GM18951 (cell line): Measurements from ENCODE around the gene FGD5.

ENCODE experiments used
- POLR2A ChIP-seq: IDR thresholded peaks from 4 replicates; pipeline ENCODE4 v1.6.1; 2011; ENCODE audit warnings: mild to moderate bottlenecking; ENCODE audit not compliant: insufficient read length, insufficient read depth; ENCODE audit errors: extremely low read depth
- in situ Hi-C: fragments of 300-500 bp; cut with MboI; formaldehyde crosslinking; loops from one replicate; pipeline ENCODE4 v1.12.0; 2022; ENCODE audit warnings: low sequenced_read_pairs, mixed read lengths, inconsistent platforms; ENCODE audit not compliant: unreplicated experiment

FGD5 gene, protein sequence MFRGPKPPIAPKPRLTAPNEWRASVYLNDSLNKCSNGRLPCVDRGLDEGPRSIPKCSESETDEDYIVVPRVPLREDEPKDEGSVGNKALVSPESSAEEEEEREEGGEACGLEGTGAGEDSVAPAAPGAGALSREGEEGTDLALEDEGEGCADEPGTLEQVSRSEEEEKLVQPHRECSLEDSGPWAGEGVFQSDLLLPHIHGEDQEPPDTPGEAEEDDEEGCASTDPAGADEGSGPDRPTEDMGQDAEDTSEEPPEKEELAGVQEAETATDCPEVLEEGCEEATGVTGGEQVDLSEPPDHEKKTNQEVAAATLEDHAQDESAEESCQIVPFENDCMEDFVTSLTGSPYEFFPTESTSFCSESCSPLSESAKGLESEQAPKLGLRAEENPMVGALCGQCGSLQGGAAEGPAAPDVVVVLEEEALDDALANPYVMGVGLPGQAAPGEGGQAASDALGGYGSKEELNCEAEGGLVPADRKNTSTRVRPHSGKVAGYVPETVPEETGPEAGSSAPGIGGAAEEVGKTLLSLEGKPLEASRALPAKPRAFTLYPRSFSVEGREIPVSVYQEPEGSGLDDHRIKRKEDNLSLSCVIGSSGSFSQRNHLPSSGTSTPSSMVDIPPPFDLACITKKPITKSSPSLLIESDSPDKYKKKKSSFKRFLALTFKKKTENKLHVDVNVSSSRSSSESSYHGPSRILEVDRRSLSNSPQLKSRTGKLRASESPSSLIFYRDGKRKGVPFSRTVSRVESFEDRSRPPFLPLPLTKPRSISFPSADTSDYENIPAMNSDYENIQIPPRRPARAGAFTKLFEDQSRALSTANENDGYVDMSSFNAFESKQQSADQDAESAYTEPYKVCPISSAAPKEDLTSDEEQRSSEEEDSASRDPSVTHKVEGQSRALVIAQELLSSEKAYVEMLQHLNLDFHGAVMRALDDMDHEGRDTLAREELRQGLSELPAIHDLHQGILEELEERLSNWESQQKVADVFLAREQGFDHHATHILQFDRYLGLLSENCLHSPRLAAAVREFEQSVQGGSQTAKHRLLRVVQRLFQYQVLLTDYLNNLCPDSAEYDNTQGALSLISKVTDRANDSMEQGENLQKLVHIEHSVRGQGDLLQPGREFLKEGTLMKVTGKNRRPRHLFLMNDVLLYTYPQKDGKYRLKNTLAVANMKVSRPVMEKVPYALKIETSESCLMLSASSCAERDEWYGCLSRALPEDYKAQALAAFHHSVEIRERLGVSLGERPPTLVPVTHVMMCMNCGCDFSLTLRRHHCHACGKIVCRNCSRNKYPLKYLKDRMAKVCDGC (N-terminal part only)

DNA sequence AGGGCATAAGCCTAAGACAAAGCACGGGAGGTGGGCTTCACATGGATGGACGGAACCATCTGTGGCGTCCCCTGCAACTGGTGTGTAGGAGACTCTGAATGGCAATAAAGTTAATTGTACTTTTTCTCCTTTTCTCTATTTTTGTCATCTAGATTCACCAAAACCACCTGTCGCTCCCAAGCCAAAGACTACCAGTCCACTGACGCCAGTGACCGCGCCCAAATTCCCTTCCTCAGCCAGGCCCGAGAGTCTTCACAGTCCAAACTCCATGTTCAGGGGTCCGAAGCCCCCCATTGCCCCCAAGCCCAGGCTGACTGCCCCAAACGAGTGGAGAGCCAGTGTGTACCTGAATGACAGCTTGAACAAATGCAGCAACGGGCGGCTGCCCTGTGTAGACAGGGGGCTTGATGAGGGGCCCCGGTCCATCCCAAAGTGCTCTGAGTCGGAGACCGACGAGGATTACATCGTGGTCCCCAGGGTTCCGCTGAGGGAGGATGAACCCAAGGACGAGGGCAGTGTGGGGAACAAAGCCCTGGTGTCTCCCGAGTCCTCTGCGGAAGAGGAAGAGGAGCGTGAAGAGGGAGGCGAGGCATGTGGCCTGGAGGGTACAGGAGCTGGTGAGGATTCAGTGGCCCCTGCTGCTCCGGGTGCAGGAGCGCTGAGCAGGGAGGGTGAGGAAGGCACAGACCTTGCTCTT, at the start of gene FGD5:
FGD5 (plus strand) TSS at position 159 of the 697 bp plus-strand sequence; CDS start at position 269, 110 bp downstream.
- TF ChIP-seq POLR2A: no peak
- in situ Hi-C loops: no loop called here

GRCh38 chr3:14769544-14770325, 49.0 kb upstream of the FGD5 start:
- TF ChIP-seq POLR2A: no peak
- in situ Hi-C loops: no loop called here

DNA sequence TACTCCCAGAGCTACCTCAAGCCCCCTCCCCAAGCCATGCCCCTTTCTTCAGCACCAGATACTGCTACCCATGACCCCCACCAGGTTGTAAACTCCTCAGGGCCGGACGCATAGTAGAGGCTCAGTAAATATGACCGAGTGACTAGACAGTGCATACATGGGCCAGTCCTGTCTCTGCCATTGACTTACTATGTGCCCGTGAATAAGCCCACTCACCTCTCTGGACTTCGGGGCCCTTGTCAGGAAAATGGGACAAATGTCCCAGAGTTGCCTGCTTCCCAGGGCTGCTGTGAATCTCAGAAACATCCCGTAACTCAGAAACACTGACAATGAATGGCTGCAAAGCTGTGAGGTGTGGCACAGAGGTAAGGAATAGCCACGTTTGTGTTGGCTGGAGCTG, 48.2 kb upstream of the FGD5 start:
- in situ Hi-C loops: no loop called here
- TF ChIP-seq POLR2A: no peak

- in situ Hi-C loops: no loop called here
These were observed 46.9 kb upstream of the FGD5 start for GRCh38 chr3:14771593-14772497.

GRCh38 chr3:14772533-14773138, 46.1 kb upstream of the FGD5 start:
- in situ Hi-C loops: no loop called here
- TF ChIP-seq POLR2A: no peak

More at GRCh38 chr3:14771593-14772497, 46.9 kb upstream of the FGD5 start:
- no peak for TF ChIP-seq POLR2A

DNA sequence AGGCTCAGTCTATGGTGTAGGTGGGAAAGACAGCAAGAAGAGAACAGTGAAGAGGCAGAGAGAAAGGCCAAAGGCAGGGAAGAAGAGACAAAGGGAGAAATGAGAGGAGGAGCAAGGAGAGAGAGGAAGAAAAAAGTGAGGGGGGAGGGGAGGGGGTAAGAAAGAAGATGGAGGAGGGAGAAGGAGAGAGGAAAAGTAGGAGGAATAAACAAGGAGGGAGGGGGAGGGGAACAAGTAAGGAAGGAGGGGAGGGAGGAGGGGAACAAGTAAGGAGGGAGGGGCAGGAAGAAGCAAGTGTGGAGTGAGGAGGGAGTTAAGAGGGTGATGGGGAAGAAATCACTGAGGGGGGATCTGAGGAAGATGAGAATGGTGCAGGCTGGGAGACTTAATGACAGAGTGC, 45.5 kb upstream of the FGD5 start:
- in situ Hi-C loops: no loop called here
- no peak for TF ChIP-seq POLR2A

DNA sequence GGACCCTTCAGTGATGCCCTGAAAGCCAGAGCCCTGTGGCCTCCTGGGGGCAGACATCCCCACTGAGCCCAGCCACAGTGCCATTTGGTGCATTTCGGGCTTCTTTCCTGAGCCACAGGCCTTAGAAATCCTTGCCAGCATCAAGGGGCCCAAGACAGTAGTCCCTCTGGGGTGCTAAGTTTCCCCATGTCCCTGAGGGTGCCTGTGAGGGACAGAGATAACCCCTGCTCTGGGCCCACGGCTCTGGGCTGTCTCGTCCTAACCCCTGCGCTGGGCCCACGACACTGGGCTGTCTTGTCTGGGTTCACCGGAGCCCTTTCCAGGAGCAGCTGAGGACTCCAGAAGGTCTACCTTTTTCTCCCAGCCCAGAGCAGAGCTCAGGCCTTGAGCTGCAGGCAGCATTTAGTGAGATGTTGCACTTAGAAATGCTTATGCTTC, 45.1 kb upstream of the FGD5 start:
- in situ Hi-C loops: no loop called here
- TF ChIP-seq POLR2A: no peak

DNA sequence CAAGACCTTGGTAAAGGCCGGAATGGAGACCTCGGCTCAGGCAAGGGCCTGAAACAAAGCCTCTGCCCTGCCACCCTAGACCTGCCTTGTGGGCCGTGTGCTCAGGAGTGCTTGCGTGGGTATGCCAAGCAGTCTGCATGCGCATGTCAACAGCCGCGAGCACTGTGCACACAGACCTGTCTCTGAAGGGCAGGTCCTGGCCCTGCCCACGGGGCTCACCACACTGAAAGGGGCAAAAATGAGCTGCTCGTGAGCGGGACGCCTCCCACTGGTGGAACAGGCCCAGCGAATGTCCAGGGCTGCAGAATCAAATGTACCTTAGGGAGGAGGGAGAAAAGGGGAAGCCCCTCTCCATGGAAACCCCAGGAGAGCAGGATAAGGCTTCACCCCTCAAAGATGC, 44.3 kb upstream of the FGD5 start:
- in situ Hi-C loops: no loop called here
- no peak for TF ChIP-seq POLR2A

DNA sequence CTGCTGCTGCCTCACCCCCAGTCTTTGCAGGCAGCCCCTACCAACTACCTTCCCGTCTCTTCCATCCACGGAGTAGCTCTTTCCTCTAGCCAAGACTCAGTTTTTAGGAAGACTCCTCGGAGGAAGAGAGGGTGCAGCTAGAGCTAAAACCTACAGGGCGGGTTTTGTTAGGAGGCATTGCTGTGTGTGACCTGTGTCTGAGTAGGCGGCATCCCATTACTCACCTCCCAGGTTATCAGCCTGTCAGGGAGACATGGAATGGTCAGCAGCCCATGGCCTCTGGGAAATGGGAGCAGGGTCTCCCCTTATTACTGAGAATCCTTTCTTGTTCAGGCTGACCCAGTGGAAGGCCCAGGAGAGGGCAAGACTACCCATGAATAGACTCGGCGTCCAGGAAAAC, 43.8 kb upstream of the FGD5 start:
- in situ Hi-C loops: loop anchor here (25.0 kb wide), 1 partner anchor 262 kb away; no protein-coding TSS in a partner anchor
- no peak for TF ChIP-seq POLR2A

DNA sequence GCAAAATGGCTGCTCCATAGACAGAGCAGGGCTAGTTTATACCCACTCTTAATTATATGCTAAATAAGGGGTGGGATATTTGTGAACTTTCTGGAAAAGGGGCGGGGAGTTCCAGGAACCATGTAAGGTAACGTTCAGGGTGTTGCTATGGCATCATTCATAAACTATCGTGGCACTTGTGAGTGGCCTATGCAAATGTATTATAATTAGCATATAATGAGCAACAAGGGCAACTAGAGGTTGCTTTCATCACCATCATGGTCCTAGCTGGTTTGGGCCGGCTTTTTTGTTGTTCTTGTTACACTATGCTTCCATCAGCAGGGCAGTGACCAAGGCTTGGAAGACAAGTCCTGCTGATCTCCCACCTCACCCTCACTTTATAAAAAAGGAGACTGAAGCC, 43.2 kb upstream of the FGD5 start:
- in situ Hi-C loops: loop anchor here (25.0 kb wide), 1 partner anchor 262 kb away; no protein-coding TSS in a partner anchor
- no peak for TF ChIP-seq POLR2A
